Astrocyte of the cerebellum (primary cell): ENCODE data around the gene RIPOR1.

Source experiments
- DNase-seq: peaks from one replicate; pipeline ENCODE4 v3.0.0-alpha.2; 2011; ENCODE audit warnings: low read depth
- H3K4me3 ChIP-seq: 2 replicates; pipeline ENCODE4 v1.5.1; 2011; ENCODE audit warnings: mild to moderate bottlenecking, low read depth, low read length, moderate library complexity
- in situ Hi-C: cut with HindIII; loops from 2 replicates; pipeline ENCODE4 v1.10.0; 2017; ENCODE audit warnings: low sequenced_read_pairs
- TF ChIP-seq, protein P1 (sequence below): IDR thresholded peaks from 2 replicates; pipeline ENCODE4 v1.5.1; 2012; ENCODE audit warnings: low read length, low read depth, moderate library complexity, mild to moderate bottlenecking; ENCODE audit errors: missing control alignments

The RIPOR1 gene

DNA sequence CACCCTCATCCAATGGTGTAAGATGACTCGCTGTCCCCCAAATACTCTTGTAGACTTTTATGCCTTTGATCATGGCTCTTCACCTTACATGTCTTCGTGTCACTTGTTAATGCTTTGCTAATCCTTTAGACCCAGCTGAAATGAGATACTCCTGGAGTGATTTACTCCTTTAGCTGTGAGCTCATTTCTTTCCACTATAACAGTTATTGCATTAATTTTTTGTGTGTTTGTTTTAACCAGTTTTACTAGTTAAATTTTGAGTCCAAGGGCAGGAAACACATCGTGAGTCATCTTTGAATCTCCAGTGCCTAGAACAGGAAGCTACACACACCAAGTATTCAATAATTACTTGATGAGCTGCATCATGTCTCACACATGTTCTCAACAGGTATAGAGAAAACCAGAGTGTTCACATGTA, 27.2 kb downstream of the RIPOR1 start:
- TF ChIP-seq, protein P1, sequence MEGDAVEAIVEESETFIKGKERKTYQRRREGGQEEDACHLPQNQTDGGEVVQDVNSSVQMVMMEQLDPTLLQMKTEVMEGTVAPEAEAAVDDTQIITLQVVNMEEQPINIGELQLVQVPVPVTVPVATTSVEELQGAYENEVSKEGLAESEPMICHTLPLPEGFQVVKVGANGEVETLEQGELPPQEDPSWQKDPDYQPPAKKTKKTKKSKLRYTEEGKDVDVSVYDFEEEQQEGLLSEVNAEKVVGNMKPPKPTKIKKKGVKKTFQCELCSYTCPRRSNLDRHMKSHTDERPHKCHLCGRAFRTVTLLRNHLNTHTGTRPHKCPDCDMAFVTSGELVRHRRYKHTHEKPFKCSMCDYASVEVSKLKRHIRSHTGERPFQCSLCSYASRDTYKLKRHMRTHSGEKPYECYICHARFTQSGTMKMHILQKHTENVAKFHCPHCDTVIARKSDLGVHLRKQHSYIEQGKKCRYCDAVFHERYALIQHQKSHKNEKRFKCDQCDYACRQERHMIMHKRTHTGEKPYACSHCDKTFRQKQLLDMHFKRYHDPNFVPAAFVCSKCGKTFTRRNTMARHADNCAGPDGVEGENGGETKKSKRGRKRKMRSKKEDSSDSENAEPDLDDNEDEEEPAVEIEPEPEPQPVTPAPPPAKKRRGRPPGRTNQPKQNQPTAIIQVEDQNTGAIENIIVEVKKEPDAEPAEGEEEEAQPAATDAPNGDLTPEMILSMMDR, result no peak
- H3K4me3 ChIP-seq, result no peak overlapping the region
- in situ Hi-C loops, result no loop called here
- DNase-seq, result no peak

DNA sequence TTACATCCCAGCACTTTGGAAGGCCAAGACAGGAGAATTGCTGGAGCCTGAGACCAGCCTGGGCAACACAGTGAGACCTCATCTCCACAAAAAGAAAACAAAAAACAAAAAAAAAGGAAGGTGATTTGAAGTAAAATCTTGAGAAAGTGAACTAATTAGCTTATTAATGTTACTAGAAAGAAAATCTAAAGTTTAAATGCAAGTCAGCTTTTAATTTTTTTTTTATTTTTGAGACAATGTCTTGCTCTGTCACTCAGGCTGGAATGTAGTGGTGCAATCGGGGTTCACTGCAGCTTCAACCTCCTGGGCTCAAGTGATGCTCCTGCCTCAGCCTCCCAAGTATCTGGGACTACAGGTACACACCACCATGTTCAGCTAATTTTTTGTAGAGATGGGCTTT, 30.2 kb downstream of the RIPOR1 start:
- TF ChIP-seq, protein P1, result no peak
- no peak overlapping the region for H3K4me3 ChIP-seq
- no peak for DNase-seq
- in situ Hi-C loops, result no loop called here

DNA sequence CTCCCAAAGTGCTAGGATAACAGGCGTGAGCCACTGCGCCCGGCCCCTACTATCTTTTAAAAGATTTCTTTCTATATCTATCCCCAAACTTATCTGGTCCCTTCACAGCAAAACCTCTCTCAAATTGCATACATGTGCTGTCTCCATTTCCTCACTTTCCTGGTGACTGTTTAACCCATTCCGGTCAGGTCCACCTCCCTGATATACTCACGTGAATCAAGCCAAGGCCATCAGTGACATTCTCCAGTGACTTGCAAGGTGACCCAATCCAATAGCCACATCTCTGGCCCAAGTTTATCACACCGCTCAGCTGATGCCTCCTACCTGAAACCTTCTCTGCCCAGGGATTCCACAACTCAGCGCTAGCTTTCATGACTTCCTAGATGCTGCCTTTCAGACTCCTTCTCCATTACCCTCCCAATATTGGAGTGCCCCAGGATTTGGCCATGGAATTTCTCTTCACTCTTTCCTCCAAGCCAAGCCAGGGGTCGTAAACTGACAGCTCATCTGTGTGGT, 32.3 kb downstream of the RIPOR1 start:
- in situ Hi-C loops, result no loop called here
- H3K4me3 ChIP-seq, result peak overlapping the region; percentile 87
- TF ChIP-seq, protein P1, result no peak
- DNase-seq, result no peak

DNA sequence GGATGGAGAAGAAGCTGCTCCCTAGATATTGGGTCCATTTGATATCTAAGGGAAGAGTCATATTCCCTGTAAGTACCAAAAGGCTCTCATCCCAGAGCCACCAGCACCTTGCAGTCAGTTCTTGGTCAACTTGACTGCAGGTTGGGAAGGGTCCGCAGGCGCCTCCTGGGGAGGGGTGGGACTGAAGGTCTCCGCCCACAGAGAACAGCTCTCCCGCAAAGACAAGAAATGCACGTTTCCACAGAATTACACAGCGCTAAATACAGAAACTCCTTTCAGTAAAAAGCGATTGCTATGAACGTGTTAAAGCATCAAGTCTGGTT, 32.8 kb downstream of the RIPOR1 start:
- DNase-seq, result no peak
- TF ChIP-seq, protein P1, result no peak
- in situ Hi-C loops, result no loop called here
- H3K4me3 ChIP-seq, result peak overlapping the region; percentile 87

DNA sequence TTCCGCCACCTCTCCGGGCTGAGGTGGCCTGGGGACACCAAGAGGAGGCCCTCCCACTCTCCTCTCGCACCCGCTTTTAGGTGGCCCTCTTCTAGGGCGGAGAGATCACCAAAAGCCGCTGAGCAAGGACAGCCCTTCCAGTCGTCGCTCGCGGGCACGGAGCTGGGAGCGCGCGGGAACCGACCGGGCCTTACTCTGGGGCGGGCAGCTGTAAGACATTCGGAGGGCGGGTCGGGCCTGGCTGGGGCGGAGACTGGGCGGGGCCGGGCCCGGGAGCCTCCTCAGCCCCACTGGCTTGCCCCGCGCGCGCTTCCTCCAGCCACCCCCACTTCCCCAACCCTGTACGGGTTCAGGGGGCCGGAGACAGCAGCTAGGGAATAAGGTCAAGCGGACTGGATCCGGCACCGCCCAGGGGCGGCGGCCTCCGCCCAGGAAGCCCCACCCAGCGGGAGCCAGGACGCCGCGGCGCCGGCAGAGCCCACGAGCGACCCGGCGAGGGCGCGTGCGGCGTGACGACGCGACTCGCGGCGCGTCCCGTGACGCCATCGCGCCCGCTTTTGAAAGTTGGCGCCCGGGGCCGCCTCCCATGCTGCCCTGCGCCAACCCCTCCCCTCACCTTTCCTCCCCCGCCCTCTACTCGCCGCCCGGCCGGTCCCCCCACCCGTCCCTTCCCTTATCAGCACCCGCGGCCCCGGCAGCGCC, 33.3 kb downstream of the RIPOR1 start:
- in situ Hi-C loops, result no loop called here
- peak; percentile 88 for DNase-seq
- peak overlapping the region; percentile 87 for H3K4me3 ChIP-seq
- TF ChIP-seq, protein P1, result no peak

DNA sequence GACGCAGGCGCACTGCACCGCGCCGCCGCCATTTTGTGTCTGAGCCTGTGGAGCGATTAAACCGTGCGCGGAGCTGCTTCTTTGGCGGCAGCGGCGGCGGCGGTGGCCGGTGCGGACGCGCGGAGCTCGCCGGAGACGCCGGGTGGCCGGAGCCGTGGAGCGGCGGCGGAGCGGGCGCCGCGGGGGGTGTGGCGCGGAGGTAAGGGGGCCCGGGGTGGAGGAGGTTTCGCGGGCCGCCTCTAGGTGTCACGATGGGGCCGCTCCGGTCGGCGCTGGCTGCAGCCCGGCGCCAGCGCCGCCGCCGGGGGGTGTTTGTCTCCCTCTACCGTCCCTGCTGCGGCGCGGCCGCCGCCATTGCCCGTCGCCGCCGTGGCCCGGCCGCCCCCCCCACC, 33.9 kb downstream of the RIPOR1 start, which contains the start of gene CTCF:
TSS of gene CTCF (plus strand) at position 1 of the 392 bp plus-strand sequence. CDS start 48,307 bp downstream, outside the sequence.
- peak within 1 kb of the TSS; percentile 87 for H3K4me3 ChIP-seq
- in situ Hi-C loops, result no loop called here
- TF ChIP-seq, protein P1, result peak; percentile 40
- peak; percentile 39 for DNase-seq
